H1 (cell line): ENCODE measurements around the gene MIS18BP1. TPM values are rescaled to one million over a fixed set of nuclear protein-coding genes. Genes with fewer than 3 reads are reported as not detected.

Experiments used
- CTCF ChIP-seq, 3 experiments: IDR thresholded peaks; 1 replicate in 2 of 3; 2 replicates in 1 of 3; pipeline versions ENCODE4 v1.5.1 to v1.6.1; 2011; ENCODE audit warnings: low read length in 3 of 3, mild to moderate bottlenecking in 3 of 3, inconsistent platforms in 2 of 3, low read depth in 1 of 3, moderate library complexity in 1 of 3; ENCODE audit not compliant: insufficient read depth in 1 of 3; ENCODE audit errors: control extremely low read depth in 1 of 3
- polyA plus RNA-seq, 7 experiments: library from polyadenylated mRNA; depleted of rRNA in 3 of 7; stranded (reverse) in 5 of 7; unstranded in 2 of 7; fragments of >200 nt in 5 of 7; fragments of 200-250 nt in 2 of 7; gene quantifications; 1 replicate in 5 of 7; 2 replicates in 1 of 7; 4 replicates in 1 of 7; pipeline versions ENCODE4 v1.2.1 to v1.2.3, GENCODE V29; 2011 to 2013; ENCODE audit warnings: missing spikeins in 2 of 7, mixed read lengths in 2 of 7
- total RNA-seq: library from RNA; stranded (reverse); fragmentation: NEBNext Ultra II Directional; extraction: Animal tissue kit (Norgen Biotek cat#: 25700); gene quantifications from 2 replicates; pipeline ENCODE4 v1.2.1, GENCODE V29; 2021

The MIS18BP1 gene
- total and polyA plus RNA-seq, 2 of the 8 experiments (the other 6 are each of a cell fraction or from before 2014, with no cell fraction given) = 12.8 to 80.5 TPM

- TF ChIP-seq CTCF (IDR thresholded peaks at IDR 0.05; ENCODE audit: control extremely low read depth in 1 of 3, insufficient read depth in 1 of 3, low read depth in 1 of 3, low read length in 3 of 3) = no peak
These were observed 14.0 kb downstream of the MIS18BP1 start (continued) for GRCh38 chr14:45238988-45239387.
